Right atrium auricular region (tissue), 2 donors: ENCODE measurements around the gene CABP5. TPM values are rescaled to one million over a fixed set of nuclear protein-coding genes. Genes with fewer than 3 reads are reported as not detected.
"Not testable (repeated sequence)": the region's sequence is repeated elsewhere in the genome, so short reads cannot be mapped to it uniquely, and the experiment has no call there.

Source experiments
- DNase-seq: peaks from one replicate; pipeline ENCODE4 v3.0.0-alpha.2; 2019; ENCODE audit warnings: low spot score
- H3K27ac ChIP-seq, 2 donors: fragments of 200-600 bp; sonication (generic); 1 replicate in 1 of 2; 2 replicates in 1 of 2; pipeline ENCODE4 v1.5.1; 2016 to 2019
- H3K27me3 ChIP-seq, 2 donors: fragments of 200-600 bp; sonication (generic); one replicate each; pipeline versions ENCODE4 v1.5.1 to v1.6.0; 2017 to 2019
- H3K36me3 ChIP-seq: fragments of 200-600 bp; sonication (generic); one replicate; pipeline ENCODE4 v1.5.1; 2016
- H3K4me1 ChIP-seq, 2 donors: fragments of 200-600 bp; sonication (generic); one replicate each; pipeline versions ENCODE4 v1.5.1 to v1.6.0; 2017 to 2019
- H3K4me3 ChIP-seq, 2 donors: fragments of 200-600 bp; sonication (generic); 1 replicate in 1 of 2; 2 replicates in 1 of 2; pipeline ENCODE4 v1.5.1; 2017 to 2019; ENCODE audit warnings: mild to moderate bottlenecking in 1 of 2, moderate library complexity in 1 of 2
- H3K9me3 ChIP-seq, 2 donors: fragments of 200-600 bp; sonication (generic); one replicate each; pipeline ENCODE4 v1.5.1; 2019
- CTCF ChIP-seq, 2 donors: fragments of 200-600 bp; sonication (generic); IDR thresholded peaks; one replicate each; pipeline ENCODE4 v1.5.1; 2019; ENCODE audit warnings: antibody characterized with exemption in 2 of 2
- total RNA-seq, 2 donors: library from RNA; depleted of rRNA; stranded (reverse); fragments of >200 nt; gene quantifications; one replicate each; pipeline ENCODE4 v1.1.0, GENCODE V29; 2016

Gene CABP5
- total RNA-seq, 2 donors from 2014 or later = not detected

DNA sequence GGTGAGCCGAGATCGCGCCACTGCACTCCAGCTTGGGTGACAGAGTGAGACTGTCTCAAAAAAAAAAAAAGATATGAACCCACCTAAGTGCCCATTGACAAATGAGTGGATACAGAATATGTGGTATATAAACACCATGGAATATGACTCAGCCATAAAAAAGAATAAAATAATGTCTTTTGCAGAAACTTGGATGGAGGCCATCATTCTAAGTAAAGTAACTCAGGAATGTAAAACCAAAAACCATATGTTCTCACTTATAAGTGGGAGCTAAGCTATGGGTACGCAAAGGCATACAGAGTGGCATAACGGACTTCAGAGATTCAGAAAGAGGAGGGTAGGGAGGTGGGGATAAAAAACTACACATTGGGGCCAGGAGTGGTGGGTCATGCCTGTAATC lies 37.2 kb upstream of the CABP5 start:
- TF ChIP-seq CTCF (IDR thresholded peaks at IDR 0.05) = no peak
- DNase-seq = no peak
- no peak overlapping the region for H3K27ac ChIP-seq
- no peak overlapping the region for H3K4me3 ChIP-seq
- H3K36me3 ChIP-seq = no peaks in the 10 kb centered on the region
- H3K9me3 ChIP-seq = no peaks in the 10 kb centered on the region
- no peaks in the 10 kb centered on the region for H3K4me1 ChIP-seq
- no peaks in the 10 kb centered on the region for H3K27me3 ChIP-seq

- H3K27ac ChIP-seq, H3K27me3 ChIP-seq, H3K4me1 ChIP-seq, H3K4me3 ChIP-seq, DNase-seq, H3K9me3 ChIP-seq: not testable (repeated sequence)
- peaks cover 25% of the 10 kb centered on the region for H3K36me3 ChIP-seq
Observed at GRCh38 chr19:48070177-48070769, 26.4 kb upstream of the CABP5 start.

DNA sequence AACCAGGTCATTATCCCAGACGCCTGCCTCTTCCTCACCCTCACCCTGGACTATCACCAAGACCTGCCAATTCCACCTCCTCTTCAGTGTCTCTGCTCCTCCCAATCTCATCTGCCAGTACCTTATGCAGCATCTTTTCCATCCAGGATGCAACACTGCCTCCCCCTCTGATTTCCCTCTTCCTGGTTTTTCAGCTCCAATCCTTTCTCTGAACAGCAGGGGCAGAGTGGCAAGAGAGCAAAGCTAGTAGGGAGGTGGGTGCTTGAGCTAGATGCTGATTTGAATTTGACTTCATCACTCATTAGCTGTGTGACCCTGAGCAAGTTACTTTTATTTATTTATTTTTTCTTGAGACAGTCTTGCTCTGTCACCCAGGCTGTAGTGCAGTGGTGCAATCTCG lies 25.6 kb upstream of the CABP5 start:
- H3K27me3 ChIP-seq = no peaks in the 10 kb centered on the region
- H3K27ac ChIP-seq = no peak overlapping the region
- H3K36me3 ChIP-seq = peaks cover 26% of the 10 kb centered on the region
- H3K9me3 ChIP-seq = no peaks in the 10 kb centered on the region
- no peak for TF ChIP-seq CTCF (IDR thresholded peaks at IDR 0.05)
- DNase-seq = no peak
- no peaks in the 10 kb centered on the region for H3K4me1 ChIP-seq
- H3K4me3 ChIP-seq = no peak overlapping the region

GRCh38 chr19:48064509-48064908 lies 20.6 kb upstream of the CABP5 start:
- Histone ChIP-seq H3K27ac (no peak overlapping the region), H3K36me3 (peaks cover 10% of the 10 kb centered on the region), H3K4me1 (no peaks in the 10 kb centered on the region), H3K27me3 (no peaks in the 10 kb centered on the region), H3K4me3 (no peak overlapping the region), H3K9me3 (no peaks in the 10 kb centered on the region)
- no peak for TF ChIP-seq CTCF (IDR thresholded peaks at IDR 0.05)
- no peak for DNase-seq

DNA sequence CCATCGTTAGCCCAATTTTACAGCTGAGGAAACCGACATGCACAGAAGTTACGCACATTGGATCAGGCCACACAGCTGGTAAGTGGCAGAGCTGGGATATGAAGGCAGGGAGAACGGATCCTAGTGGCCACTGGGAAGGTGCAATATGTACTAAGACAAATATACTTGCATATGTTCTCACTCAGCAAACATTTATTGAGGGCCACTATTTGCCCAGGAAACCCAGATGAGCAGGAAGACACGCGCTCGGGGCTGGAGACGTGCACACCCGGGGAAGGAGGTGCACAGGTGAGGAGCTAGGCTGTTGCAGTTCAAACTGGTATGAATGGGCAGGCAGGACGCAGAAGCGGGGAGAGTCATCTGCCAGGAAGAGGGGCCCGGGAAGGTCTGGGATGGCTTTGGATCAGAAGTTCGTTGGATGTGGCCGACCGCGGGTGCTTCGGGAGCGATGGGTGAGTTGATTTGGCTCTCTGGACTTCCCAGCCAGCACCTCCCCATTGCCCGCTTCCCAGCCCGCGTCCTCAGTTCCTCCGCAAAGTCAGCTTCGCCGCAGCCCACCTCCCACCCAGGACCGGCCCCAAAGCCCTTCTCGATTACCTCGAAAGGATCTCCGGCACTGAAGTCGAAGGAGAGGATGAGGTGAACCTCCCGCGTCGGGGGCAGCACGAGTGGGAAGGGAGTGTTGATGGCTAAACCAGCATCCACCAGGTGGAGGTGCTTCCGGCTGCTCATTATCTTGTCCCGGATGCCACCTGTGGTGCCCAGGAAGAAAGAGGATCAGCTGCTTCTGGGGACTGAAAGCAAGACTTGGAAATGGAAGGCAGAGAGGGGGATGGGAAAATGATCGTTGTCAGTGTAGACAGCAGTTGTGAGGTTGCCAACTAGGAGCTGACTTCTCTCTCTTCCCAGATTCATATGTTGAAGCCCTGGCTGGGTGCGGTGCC lies 17.8 kb upstream of the CABP5 start:
- no peaks in the 10 kb centered on the region for H3K9me3 ChIP-seq
- H3K36me3 ChIP-seq = peaks cover 6% of the 10 kb centered on the region
- H3K4me3 ChIP-seq = no peak overlapping the region
- no peak overlapping the region for H3K27ac ChIP-seq
- DNase-seq = no peak
- H3K4me1 ChIP-seq = no peaks in the 10 kb centered on the region
- H3K27me3 ChIP-seq = no peaks in the 10 kb centered on the region
- no peak for TF ChIP-seq CTCF (IDR thresholded peaks at IDR 0.05)

GRCh38 chr19:48060381-48060780 lies 16.5 kb upstream of the CABP5 start:
- Histone ChIP-seq H3K27me3 (no peaks in the 10 kb centered on the region), H3K4me1 (no peaks in the 10 kb centered on the region), H3K9me3 (no peaks in the 10 kb centered on the region), H3K4me3 (no peak overlapping the region), H3K36me3 (peaks cover 5% of the 10 kb centered on the region), H3K27ac (no peak overlapping the region)
- no peak for TF ChIP-seq CTCF (IDR thresholded peaks at IDR 0.05)
- DNase-seq = no peak
